Activated CD4-positive, alpha-beta T cell treated with anti-CD3 and anti-CD28 coated beads, Interleukin-2, amount 10 ng/mL, durations not matched to agents 24 days and 14 days (primary cell): ENCODE results near the gene DOP1B. TPM values are rescaled to one million over a fixed set of nuclear protein-coding genes. Genes with fewer than 3 reads are reported as not detected.
"Not testable (repeated sequence)": the region's sequence is repeated elsewhere in the genome, so short reads cannot be mapped to it uniquely, and the experiment has no call there.

Experiments used
- DNase-seq: peaks from one replicate; pipeline ENCODE4 v3.0.0; 2022
- H3K27ac Mint-ChIP-seq: one replicate; pipeline ENCODE4 v1.8.0; 2022; ENCODE audit warnings: mild to moderate bottlenecking, mixed read lengths
- H3K27me3 Mint-ChIP-seq: one replicate; pipeline ENCODE4 v1.8.0; 2022; ENCODE audit warnings: mixed read lengths
- H3K36me3 Mint-ChIP-seq: one replicate; pipeline ENCODE4 v1.8.0; 2022; ENCODE audit warnings: low read depth, mild to moderate bottlenecking, mixed read lengths
- H3K4me1 Mint-ChIP-seq: one replicate; pipeline ENCODE4 v1.8.0; 2021; ENCODE audit warnings: mixed read lengths
- H3K4me3 Mint-ChIP-seq: one replicate; pipeline ENCODE4 v1.8.0; 2022; ENCODE audit warnings: mild to moderate bottlenecking, moderate library complexity, mixed read lengths
- H3K9me3 Mint-ChIP-seq: one replicate; pipeline ENCODE4 v1.8.0; 2021; ENCODE audit warnings: mixed read lengths
- intact Hi-C: fragments of 100-400 bp; cut with micrococcal nuclease; formaldehyde crosslinking; loops from one replicate; pipeline ENCODE4 v1.15.1; 2023
- total RNA-seq: library from RNA; stranded (reverse); gene quantifications from 2 replicates; pipeline ENCODE4 v1.2.3, GENCODE V29; 2022

Gene DOP1B
- total RNA-seq, 1 donor from 2014 or later: 17.5 TPM

DNA sequence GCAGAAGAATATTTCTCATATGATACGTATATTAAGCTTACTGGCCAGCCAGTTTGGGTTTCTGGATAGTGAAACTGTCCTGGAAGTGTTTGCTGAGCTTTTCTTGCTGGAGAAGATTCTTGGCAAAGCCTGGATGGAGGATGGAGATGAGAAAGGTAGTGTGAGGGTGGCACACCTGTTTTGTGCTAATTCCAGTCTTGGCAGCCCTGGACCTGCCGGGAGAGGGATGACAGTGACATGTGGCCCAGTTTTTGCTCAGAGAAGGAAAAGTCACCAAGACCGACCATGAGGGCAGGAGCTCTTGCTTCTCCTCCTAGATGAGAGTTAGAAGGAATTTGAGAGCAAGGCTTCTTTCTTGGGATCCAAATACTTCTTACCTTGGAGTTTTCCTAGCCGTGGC is 34.1 kb downstream of the DOP1B start:
- H3K27ac Mint-ChIP-seq: no peak overlapping the region
- intact Hi-C loops: no loop called here
- no peaks in the 10 kb centered on the region for H3K9me3 Mint-ChIP-seq
- no peaks in the 10 kb centered on the region for H3K27me3 Mint-ChIP-seq
- H3K36me3 Mint-ChIP-seq: peaks cover 3% of the 10 kb centered on the region
- no peak for DNase-seq
- H3K4me3 Mint-ChIP-seq: no peak overlapping the region
- peaks cover 8% of the 10 kb centered on the region for H3K4me1 Mint-ChIP-seq

DNA sequence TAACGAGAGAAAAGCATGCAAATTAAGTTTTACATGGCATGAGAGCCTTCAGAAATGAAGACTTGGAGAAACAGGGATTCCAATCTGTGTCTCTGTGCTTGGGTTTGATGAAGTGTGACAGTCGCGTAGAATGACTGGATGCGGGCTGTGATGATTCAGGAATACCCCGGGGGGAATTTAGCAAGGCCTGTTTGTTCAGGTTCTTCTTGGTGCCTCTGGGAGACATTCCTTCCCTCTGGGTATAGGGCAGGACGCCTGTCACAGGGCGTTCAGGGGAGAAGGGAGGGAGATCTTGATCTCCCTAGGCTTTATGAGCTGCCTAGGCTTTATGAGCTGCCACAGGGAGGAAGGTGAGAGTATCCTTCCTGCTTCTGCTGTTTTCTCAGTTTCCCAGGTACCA is 36.6 kb downstream of the DOP1B start:
- H3K9me3 Mint-ChIP-seq: no peaks in the 10 kb centered on the region
- DNase-seq: no peak
- no peak overlapping the region for H3K4me3 Mint-ChIP-seq
- H3K36me3 Mint-ChIP-seq: peaks cover 2% of the 10 kb centered on the region
- intact Hi-C loops: no loop called here
- peaks cover 5% of the 10 kb centered on the region for H3K4me1 Mint-ChIP-seq
- H3K27me3 Mint-ChIP-seq: peaks cover 2% of the 10 kb centered on the region
- H3K27ac Mint-ChIP-seq: no peak overlapping the region

DNA sequence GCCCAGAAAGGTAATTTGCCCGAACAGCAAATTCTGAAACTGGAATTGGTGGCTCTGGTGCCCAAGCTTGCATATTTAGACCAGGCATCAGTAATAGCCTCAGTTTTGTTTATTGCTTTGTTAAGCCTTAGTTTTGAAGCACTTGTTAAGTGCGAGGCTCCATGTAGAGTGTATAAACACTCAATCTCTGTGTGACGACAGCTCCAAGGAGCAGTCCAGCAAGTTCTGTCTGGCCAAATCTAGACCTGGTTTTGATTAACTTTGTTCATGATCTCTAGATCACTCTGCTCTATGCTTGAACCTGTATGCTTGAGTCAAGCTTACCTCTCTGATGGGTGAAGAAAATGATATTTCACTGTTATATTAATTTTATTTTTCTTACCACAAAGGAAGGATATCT is 37.4 kb downstream of the DOP1B start:
- no peaks in the 10 kb centered on the region for H3K4me1 Mint-ChIP-seq
- H3K27me3 Mint-ChIP-seq: peaks cover 2% of the 10 kb centered on the region
- DNase-seq: no peak
- no peak overlapping the region for H3K27ac Mint-ChIP-seq
- no peaks in the 10 kb centered on the region for H3K9me3 Mint-ChIP-seq
- H3K4me3 Mint-ChIP-seq: no peak overlapping the region
- intact Hi-C loops: no loop called here
- H3K36me3 Mint-ChIP-seq: no peaks in the 10 kb centered on the region

DNA sequence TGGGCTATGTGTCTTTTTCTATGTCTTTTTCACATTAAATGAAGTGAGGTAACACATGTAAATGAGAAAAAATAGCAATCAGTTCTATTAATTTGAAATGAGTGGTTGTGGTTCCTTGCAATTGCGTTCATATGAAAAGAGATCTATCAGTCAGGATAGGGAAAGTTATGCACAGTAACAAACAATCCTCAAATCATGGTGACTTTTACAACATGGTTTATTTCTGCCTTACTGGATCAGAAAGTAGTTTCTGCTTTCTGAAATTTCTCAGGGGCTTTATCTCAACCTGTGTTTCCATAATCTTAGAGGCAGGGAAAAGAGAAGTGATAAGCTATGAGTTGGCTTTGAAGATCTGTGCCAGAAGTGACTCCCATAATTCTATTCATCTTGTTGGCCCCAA is 39.0 kb downstream of the DOP1B start:
- Mint-ChIP-seq H3K27me3 (peaks cover 2% of the 10 kb centered on the region), H3K36me3 (peaks cover 4% of the 10 kb centered on the region), H3K9me3 (no peaks in the 10 kb centered on the region), H3K4me1 (no peaks in the 10 kb centered on the region), H3K4me3 (no peak overlapping the region), H3K27ac (no peak overlapping the region)
- no peak for DNase-seq
- intact Hi-C loops: no loop called here

DNA sequence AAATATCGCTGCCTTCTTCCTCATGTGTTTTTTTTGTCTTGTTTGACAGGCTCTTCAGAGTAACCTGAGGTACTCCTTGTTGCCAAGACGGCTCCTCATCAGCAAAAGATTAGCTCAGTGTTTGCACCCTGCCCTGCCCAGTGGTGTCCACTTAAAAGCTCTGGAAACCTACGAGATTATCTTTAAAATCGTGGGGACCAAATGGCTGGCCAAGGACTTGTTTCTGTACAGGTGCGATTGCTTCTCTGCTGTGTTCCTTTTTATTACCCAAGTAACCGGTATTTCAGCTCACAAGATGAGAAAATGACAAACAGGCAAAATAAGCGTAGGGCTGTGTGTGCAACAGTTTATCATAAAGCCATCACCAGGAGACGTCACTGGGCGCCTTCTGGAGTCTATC is 42.4 kb downstream of the DOP1B start:
- intact Hi-C loops: no loop called here
- Mint-ChIP-seq H3K4me3 (no peak overlapping the region), H3K27ac (no peak overlapping the region), H3K4me1 (peaks cover 14% of the 10 kb centered on the region), H3K27me3 (peaks cover 2% of the 10 kb centered on the region), H3K9me3 (no peaks in the 10 kb centered on the region), H3K36me3 (peaks cover 13% of the 10 kb centered on the region)
- DNase-seq: no peak

DNA sequence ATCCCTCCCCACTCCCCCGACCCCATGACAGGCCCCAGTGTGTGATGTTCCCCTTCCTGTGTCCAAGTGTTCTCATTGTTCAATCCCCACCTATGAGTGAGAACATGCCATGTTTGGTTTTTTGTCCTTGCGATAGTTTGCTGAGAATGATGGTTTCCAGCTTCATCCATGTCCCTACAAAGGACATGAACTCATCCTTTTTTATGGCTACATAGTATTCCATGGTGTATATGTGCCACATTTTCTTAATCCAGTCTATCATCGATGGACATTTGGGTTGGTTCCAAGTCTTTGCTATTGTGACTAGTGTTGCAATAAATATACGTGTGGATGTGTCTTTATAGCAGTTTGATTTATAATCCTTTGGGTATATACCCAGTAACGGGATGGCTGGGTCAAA is 43.0 kb downstream of the DOP1B start:
- H3K9me3 Mint-ChIP-seq, intact Hi-C loops, H3K4me3 Mint-ChIP-seq, H3K27ac Mint-ChIP-seq, H3K27me3 Mint-ChIP-seq, DNase-seq: not testable (repeated sequence)
- Mint-ChIP-seq H3K4me1 (peaks cover 16% of the 10 kb centered on the region), H3K36me3 (peaks cover 13% of the 10 kb centered on the region)

DNA sequence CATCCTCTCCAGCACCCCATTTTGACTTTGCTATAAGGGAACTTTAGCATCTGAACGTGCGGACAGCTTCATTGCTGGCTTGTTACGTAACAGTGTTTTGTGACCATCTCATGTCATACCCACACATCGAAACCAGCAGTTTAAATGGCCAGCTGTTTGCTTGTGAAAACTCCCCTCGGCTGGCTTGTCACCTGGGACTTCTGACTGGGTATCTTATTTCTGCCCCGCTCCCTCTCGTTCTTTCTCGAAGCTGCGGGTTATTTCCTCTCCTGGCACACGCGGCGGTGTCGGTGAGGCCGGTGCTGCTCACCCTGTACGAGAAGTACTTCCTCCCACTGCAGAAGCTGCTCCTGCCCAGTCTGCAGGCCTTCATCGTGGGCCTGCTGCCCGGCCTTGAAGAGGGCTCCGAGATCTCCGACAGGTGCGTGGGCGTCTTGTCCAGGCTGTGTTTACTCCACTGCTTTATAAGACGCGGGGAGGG is 43.5 kb downstream of the DOP1B start:
- Mint-ChIP-seq H3K36me3 (peaks cover 15% of the 10 kb centered on the region), H3K4me3 (no peak overlapping the region), H3K27me3 (peaks cover 2% of the 10 kb centered on the region), H3K27ac (no peak overlapping the region), H3K9me3 (no peaks in the 10 kb centered on the region), H3K4me1 (peaks cover 19% of the 10 kb centered on the region)
- DNase-seq: no peak
- intact Hi-C loops: no loop called here

DNA sequence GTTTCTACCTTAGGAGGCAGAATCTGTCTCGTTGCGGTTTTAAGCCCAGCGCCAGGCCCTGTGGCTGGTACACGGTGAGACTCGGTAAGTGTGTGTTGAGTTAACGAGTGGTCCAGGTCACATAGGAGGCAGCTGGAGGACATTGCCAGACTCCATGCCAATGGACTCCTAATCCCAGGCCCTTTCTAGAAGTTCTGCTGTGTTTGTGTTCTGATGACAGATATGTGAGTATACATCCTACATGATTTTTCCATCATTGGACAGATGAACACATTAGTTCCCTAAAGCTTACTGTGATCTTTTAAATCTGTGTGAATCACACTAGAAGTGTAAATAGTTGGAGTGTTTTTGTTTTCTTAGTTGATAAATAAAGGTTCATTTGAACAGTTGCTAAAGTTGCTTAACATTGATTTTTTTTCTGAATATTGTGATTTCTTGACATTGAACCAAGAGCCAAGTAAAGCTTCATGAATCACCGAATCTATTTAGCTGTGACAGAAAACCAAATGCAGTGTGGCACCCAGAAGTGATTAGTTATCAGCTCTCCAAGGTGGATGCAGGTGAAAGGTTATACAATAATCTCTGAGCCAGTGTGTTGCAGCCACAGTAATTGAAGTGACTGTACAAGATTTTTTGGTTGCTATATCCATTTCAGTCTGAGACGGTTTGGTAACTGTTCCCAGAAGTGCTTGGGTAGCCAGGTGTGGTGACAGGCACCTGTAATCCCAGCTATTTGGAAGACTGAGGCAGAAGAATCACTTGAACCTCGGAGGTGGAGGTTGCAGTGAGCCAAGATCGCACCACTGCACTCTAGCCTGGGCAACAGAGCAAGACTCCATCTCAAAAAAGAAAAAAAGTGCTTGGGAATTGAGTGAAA is 46.3 kb downstream of the DOP1B start:
- no peaks in the 10 kb centered on the region for H3K27me3 Mint-ChIP-seq
- DNase-seq: no peak
- no peak overlapping the region for H3K4me3 Mint-ChIP-seq
- no peaks in the 10 kb centered on the region for H3K9me3 Mint-ChIP-seq
- intact Hi-C loops: no loop called here
- peaks cover 15% of the 10 kb centered on the region for H3K36me3 Mint-ChIP-seq
- H3K27ac Mint-ChIP-seq: no peak overlapping the region
- H3K4me1 Mint-ChIP-seq: peaks cover 25% of the 10 kb centered on the region

DNA sequence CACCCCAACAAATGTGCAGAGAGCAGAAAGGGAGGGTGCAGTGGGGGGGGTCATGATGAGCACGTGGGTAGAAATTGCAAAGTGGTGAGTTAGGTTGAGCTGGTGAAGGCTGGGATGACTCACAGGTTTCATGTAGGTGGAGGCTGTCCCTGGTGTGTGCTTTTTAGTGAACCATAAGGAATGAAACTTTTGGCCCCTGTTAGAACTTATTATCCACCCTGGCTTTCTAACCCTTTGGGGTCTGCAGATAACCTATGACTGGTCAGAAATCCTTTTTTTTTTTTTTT is 46.9 kb downstream of the DOP1B start:
- H3K36me3 Mint-ChIP-seq: peaks cover 15% of the 10 kb centered on the region
- peak overlapping the region; percentile 19 for H3K27ac Mint-ChIP-seq
- peak; percentile 60 for DNase-seq
- H3K4me3 Mint-ChIP-seq: peak overlapping the region; percentile 10
- intact Hi-C loops: no loop called here
- peaks cover 28% of the 10 kb centered on the region for H3K4me1 Mint-ChIP-seq
- no peaks in the 10 kb centered on the region for H3K9me3 Mint-ChIP-seq
- no peaks in the 10 kb centered on the region for H3K27me3 Mint-ChIP-seq

DNA sequence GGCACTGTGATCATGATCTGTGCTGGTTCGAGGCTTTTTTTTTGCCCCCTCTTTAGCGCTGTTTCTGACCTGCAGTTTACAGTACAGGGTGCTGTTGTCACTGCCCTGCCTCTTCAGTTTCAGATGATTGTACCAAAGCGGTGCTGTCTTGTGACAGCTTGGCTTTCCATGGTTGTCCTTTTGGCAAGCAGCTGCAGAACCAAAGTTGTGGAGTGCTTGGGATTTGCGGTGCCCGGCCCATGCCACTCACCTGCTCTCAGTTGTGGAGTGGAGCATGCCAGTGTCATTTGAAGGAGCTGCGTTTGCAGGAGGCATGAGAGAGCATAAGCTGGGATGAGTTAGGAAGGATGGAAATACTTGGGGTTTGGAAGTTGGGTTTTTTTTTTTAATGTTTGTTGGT is 48.4 kb downstream of the DOP1B start:
- H3K27me3 Mint-ChIP-seq: no peaks in the 10 kb centered on the region
- no peak overlapping the region for H3K4me3 Mint-ChIP-seq
- H3K27ac Mint-ChIP-seq: no peak overlapping the region
- no peak for DNase-seq
- intact Hi-C loops: no loop called here
- no peaks in the 10 kb centered on the region for H3K9me3 Mint-ChIP-seq
- peaks cover 17% of the 10 kb centered on the region for H3K36me3 Mint-ChIP-seq
- peaks cover 34% of the 10 kb centered on the region for H3K4me1 Mint-ChIP-seq

DNA sequence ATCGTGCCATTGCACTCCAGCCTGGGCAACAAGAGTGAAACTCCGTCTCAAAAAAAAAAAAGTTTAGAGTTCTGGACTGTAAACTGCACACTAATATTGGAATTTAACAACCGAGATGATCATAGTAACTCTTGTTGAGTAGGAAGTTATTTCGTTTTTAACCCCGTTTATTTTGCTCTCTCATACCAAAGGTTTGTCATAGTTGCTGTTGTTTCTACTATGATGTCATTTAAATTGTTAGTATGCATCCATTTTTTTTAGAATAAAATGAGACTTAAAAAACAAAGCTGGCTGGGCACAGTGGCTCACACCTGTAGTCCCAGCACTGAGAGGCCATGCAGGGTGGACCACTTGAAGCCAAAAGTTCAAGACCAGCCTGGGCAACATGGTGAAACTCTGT is 49.3 kb downstream of the DOP1B start:
- intact Hi-C loops: no loop called here
- Mint-ChIP-seq H3K4me3 (no peak overlapping the region), H3K27ac (no peak overlapping the region), H3K36me3 (peaks cover 16% of the 10 kb centered on the region), H3K4me1 (peaks cover 36% of the 10 kb centered on the region), H3K27me3 (no peaks in the 10 kb centered on the region), H3K9me3 (no peaks in the 10 kb centered on the region)
- DNase-seq: no peak

Other genes starting within 250 kb of the DOP1B start
- gene SETD4, start 96.3 kb upstream of the DOP1B start, total RNA-seq: 23.2 and 23.8 TPM in 2 replicates
- 60.0 and 63.8 TPM in 2 replicates for gene CBR1, start 86.8 kb upstream of the DOP1B start, total RNA-seq
- 17.2 and 19.8 TPM in 2 replicates for gene CBR3, start 21.7 kb upstream of the DOP1B start, total RNA-seq
- 24.8 and 24.9 TPM in 2 replicates for gene MORC3, start 163.4 kb downstream of the DOP1B start, total RNA-seq
- gene CHAF1B, start 228.6 kb downstream of the DOP1B start, total RNA-seq: 33.4 and 36.5 TPM in 2 replicates